ENCODE measurements around the gene CNEP1R1. TPM values are rescaled to one million over a fixed set of nuclear protein-coding genes. Genes with fewer than 3 reads are reported as not detected.

Gene CNEP1R1
- total RNA-seq, 1 donor from 2014 or later: 25.6 TPM

- TF ChIP-seq CTCF (IDR thresholded peaks at IDR 0.05): no peak
- DNase-seq (no peak), ATAC-seq (no peak)
- Histone ChIP-seq H3K4me3 (no peak overlapping the region), H3K36me3 (no peaks in the 10 kb centered on the region), H3K27me3 (ENCODE audit: low read depth) (no peaks in the 10 kb centered on the region), H3K4me1 (peaks cover 2% of the 10 kb centered on the region), H3K27ac (no peak overlapping the region), H3K9me3 (no peaks in the 10 kb centered on the region)
- intact Hi-C loops (cut with DNase I): no loop called here
Observed at GRCh38 chr16:50045412-50045811, 20.4 kb downstream of the CNEP1R1 start.

- H3K27ac ChIP-seq: no peak overlapping the region
- intact Hi-C loops (cut with DNase I): no loop called here
- H3K9me3 ChIP-seq: no peaks in the 10 kb centered on the region
- no peak for TF ChIP-seq CTCF (IDR thresholded peaks at IDR 0.05)
- ATAC-seq: no peak
- H3K4me3 ChIP-seq: no peak overlapping the region
- H3K4me1 ChIP-seq: no peaks in the 10 kb centered on the region
- no peak for DNase-seq
- H3K27me3 ChIP-seq (ENCODE audit: low read depth): no peaks in the 10 kb centered on the region
- no peaks in the 10 kb centered on the region for H3K36me3 ChIP-seq
Observed at GRCh38 chr16:50046853-50047252, 21.8 kb downstream of the CNEP1R1 start.

- no peaks in the 10 kb centered on the region for H3K4me1 ChIP-seq
- no peak overlapping the region for H3K27ac ChIP-seq
- no peaks in the 10 kb centered on the region for H3K27me3 ChIP-seq (ENCODE audit: low read depth)
- no peaks in the 10 kb centered on the region for H3K36me3 ChIP-seq
- H3K4me3 ChIP-seq: no peak overlapping the region
- TF ChIP-seq CTCF (IDR thresholded peaks at IDR 0.05): no peak
- DNase-seq (no peak), ATAC-seq (no peak)
- H3K9me3 ChIP-seq: no peaks in the 10 kb centered on the region
- intact Hi-C loops (cut with DNase I): no loop called here
Observed at GRCh38 chr16:50047864-50048263, 22.8 kb downstream of the CNEP1R1 start.

- DNase-seq (no peak), ATAC-seq (no peak)
- no peaks in the 10 kb centered on the region for H3K27me3 ChIP-seq (ENCODE audit: low read depth)
- H3K36me3 ChIP-seq: no peaks in the 10 kb centered on the region
- H3K4me1 ChIP-seq: no peaks in the 10 kb centered on the region
- H3K4me3 ChIP-seq: no peak overlapping the region
- peaks cover 3% of the 10 kb centered on the region for H3K9me3 ChIP-seq
- intact Hi-C loops (cut with DNase I): no loop called here
- TF ChIP-seq CTCF (IDR thresholded peaks at IDR 0.05): no peak
- H3K27ac ChIP-seq: no peak overlapping the region
Observed at GRCh38 chr16:50050802-50051201, 25.8 kb downstream of the CNEP1R1 start.

GRCh38 chr16:50056226-50056625 lies 31.2 kb downstream of the CNEP1R1 start:
- ATAC-seq: no peak
- TF ChIP-seq CTCF (IDR thresholded peaks at IDR 0.05): no peak
- intact Hi-C loops (cut with DNase I): no loop called here

More at GRCh38 chr16:50056226-50056625, 31.2 kb downstream of the CNEP1R1 start:
- DNase-seq: no peak
- Histone ChIP-seq H3K27ac (no peak overlapping the region), H3K9me3 (peaks cover 12% of the 10 kb centered on the region), H3K4me3 (no peak overlapping the region), H3K4me1 (no peaks in the 10 kb centered on the region), H3K36me3 (no peaks in the 10 kb centered on the region), H3K27me3 (ENCODE audit: low read depth) (no peaks in the 10 kb centered on the region)

All from lower lobe of right lung (tissue), 2 donors.